Natural killer cell treated with Interleukin-12 subunit alpha and Interleukin-12 subunit beta and Interleukin-15 and Interleukin-18, amount 100 ng/mL, for 72 hours (primary cell): Measurements from ENCODE around the gene SDHB. TPM values are rescaled to one million over a fixed set of nuclear protein-coding genes. Genes with fewer than 3 reads are reported as not detected.

ENCODE experiments used
- ATAC-seq, 2 donors: fragments of 150-1000 bp; cut with Tn5 transposase in 1 of 2; sonication (Bioruptor Pico), chemical (Tn5 transposase) in 1 of 2; 2 replicates each; pipeline ENCODE4 v1.10.0; 2021
- DNase-seq: peaks from one replicate; pipeline ENCODE4 v3.0.0; 2022; ENCODE audit warnings: low spot score
- H3K27ac Mint-ChIP-seq, 2 donors: 1 replicate in 1 of 2; 2 replicates in 1 of 2; pipeline ENCODE4 v1.8.0; 2022; ENCODE audit warnings: mixed read lengths in 2 of 2, mild to moderate bottlenecking in 1 of 2, moderate library complexity in 1 of 2
- H3K27me3 Mint-ChIP-seq, 2 donors: 1 replicate in 1 of 2; 2 replicates in 1 of 2; pipeline ENCODE4 v1.8.0; 2022; ENCODE audit warnings: mixed read lengths in 2 of 2
- H3K36me3 Mint-ChIP-seq: one replicate; pipeline ENCODE4 v1.8.0; 2022; ENCODE audit warnings: mixed read lengths
- H3K4me1 Mint-ChIP-seq, 2 donors: 1 replicate in 1 of 2; 2 replicates in 1 of 2; pipeline ENCODE4 v1.8.0; 2022; ENCODE audit warnings: low read depth in 2 of 2, mixed read lengths in 2 of 2, mild to moderate bottlenecking in 1 of 2
- H3K4me3 Mint-ChIP-seq: one replicate; pipeline ENCODE4 v1.8.0; 2022; ENCODE audit warnings: mixed read lengths
- H3K9me3 Mint-ChIP-seq: 2 replicates; pipeline ENCODE4 v1.8.0; 2022; ENCODE audit warnings: mixed read lengths
- total RNA-seq, 2 donors: library from RNA; stranded (reverse); gene quantifications; one replicate each; pipeline ENCODE4 v1.2.3, GENCODE V29; 2022

SDHB gene
- total RNA-seq, 2 donors from 2014 or later, result 92.1 to 106 TPM

DNA sequence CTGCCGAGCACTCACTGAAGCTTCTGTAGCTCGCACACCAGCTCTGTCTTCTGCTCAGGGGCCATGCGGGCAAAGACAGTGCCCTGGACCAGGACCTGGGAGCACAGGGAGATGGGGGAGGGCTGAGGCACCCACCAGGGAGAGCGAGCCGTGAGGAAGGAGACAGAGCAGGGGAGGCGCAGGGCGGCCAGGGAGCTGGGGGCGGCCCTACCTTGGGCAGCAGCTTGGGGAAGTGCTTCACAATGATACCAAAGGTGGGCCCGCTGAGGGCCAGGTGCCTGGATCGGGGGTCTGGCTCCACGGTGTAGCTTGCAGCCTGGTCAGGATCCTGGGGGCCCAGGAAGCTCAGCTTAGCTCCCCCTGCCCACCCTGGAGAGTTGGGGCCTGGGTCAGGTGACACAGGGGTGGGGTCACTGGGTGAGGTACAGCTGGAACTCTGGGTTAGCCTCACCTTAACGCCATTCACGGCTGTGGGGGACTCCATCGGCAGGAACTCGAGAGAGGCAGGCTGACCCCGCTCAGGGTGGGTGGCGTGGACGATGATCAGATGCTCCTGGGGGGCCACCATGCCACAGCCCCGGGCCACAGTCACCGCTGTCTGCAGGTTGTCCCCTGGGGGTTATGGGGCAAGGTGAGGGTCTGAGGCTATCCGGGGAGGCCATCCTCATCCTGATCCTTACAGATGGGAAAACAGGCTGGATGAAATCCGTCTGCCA is 64.0 kb downstream of the SDHB start:
- Mint-ChIP-seq H3K9me3 (no peaks in the 10 kb centered on the region), H3K4me3 (no peak overlapping the region), H3K27ac (no peak overlapping the region), H3K4me1 (no peaks in the 10 kb centered on the region), H3K36me3 (no peaks in the 10 kb centered on the region), H3K27me3 (no peaks in the 10 kb centered on the region)
- ATAC-seq, result no peak
- DNase-seq, result no peak

DNA sequence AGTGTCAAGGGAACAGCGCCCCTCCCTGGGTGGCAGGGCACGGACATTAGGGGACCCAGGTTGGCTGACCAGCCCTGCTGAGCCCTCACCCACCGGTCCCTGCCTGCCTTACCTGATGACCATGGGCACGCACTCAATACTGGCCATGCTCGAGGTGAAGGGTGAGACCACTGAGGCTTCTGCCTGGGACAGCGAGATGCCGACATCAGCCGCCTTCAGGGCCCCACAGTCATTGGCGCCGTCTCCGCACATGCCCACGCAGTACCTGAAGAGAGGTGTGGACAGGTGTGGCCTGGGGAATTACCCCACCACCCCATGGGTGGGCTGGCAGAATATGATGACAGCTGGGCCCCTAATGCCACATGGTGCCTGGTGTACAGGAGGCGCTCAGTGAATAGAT is 65.6 kb downstream of the SDHB start:
- ATAC-seq (no peak), DNase-seq (no peak)
- Mint-ChIP-seq H3K4me3 (no peak overlapping the region), H3K27me3 (peaks cover 3 to 4% of the 10 kb centered on the region in 2 donors), H3K27ac (no peak overlapping the region), H3K9me3 (no peaks in the 10 kb centered on the region), H3K36me3 (no peaks in the 10 kb centered on the region), H3K4me1 (no peaks in the 10 kb centered on the region)

DNA sequence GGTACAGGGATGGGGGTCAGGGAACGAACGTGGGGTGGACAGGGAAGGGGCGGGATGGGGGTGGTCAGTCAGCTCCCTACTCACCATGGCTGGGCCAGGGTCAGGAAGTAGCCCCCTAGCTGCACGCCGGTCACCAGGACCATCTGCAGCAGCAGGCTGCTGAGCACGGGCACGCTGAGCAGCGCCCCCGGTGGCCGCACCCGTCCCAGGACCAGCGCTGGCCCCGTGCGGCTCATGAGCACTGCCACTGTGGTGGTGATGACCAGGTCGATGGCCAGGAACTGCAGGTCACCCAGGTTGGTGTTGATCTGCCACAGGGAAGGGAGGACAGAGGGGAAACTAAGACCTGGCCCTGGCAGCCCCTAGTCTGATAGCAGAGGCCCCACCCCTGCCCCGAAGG is 66.9 kb downstream of the SDHB start:
- Mint-ChIP-seq H3K4me3 (no peak overlapping the region), H3K27ac (no peak overlapping the region), H3K36me3 (no peaks in the 10 kb centered on the region), H3K27me3 (peaks cover 6 to 8% of the 10 kb centered on the region in 2 donors), H3K4me1 (no peaks in the 10 kb centered on the region), H3K9me3 (no peaks in the 10 kb centered on the region)
- ATAC-seq (no peak), DNase-seq (no peak)

DNA sequence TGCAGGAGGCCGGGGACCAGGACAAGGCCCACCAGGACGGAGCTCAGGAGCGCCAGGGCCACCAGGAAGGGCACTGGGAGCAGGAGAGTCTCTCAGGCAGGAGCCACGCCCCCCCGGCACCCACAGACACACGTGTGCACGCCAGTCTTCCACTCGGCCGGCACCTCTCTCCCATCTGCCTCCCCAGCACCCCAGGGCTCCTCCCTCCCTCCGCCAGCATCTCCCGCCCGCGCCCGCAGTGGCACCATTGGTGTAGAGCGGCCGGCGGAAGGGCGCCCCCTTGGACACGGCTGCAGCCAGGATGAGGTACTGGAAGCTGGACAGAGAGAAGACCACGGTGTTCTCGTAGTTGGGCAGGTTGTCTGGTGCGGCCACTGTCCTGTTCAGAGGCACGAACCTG is 67.3 kb downstream of the SDHB start:
- Mint-ChIP-seq H3K27ac (no peak overlapping the region), H3K4me1 (no peaks in the 10 kb centered on the region), H3K36me3 (no peaks in the 10 kb centered on the region), H3K27me3 (peaks cover 7 to 11% of the 10 kb centered on the region in 2 donors), H3K9me3 (no peaks in the 10 kb centered on the region), H3K4me3 (no peak overlapping the region)
- DNase-seq, result no peak
- no peak for ATAC-seq

DNA sequence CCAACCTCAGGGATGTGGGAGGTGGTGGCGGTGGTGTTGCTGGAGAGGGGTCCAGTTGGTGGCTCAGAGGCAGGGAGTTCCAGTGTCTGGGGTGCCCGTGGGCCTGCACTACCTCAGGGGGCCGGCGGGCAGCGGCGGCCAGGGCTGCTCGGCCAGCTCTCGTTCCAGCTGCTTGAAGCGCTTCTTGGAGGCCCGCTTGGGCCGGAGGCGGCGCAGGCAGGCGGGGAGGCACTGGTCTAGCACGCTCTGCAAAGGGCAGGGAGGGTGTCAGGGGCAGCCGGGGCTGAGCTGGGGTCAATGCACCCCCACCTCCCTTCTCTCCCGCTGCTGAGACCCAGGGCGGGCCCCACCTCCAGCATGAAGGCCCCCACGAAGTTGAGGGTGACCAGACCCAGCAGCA is 67.7 kb downstream of the SDHB start:
- Mint-ChIP-seq H3K27me3 (peaks cover 11 to 16% of the 10 kb centered on the region in 2 donors), H3K36me3 (no peaks in the 10 kb centered on the region), H3K4me1 (peaks cover under 1 to 4% of the 10 kb centered on the region in 2 donors), H3K27ac (no peak overlapping the region), H3K9me3 (no peaks in the 10 kb centered on the region), H3K4me3 (no peak overlapping the region)
- ATAC-seq, result peak in 1 of 2 donors; percentile 22
- DNase-seq, result no peak

DNA sequence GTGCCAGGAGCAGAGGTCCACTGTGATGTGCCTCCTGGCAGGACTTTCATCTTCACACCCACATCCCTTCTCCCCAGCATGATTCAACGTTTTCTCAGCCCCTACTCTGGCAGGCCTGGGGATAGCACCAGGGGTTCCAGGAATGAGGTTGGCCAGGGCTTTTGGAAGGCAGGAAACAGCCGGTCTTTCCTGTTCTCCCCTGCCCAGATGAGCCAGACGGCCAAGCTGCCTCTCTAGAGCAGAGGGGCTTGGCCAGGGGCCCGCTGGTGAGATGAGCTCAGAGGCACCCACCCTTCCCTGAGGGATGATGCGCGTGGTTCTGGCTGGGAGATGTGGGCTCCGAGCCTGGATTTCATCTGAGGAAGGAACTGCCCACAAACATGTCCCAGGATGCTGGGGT is 69.1 kb downstream of the SDHB start:
- Mint-ChIP-seq H3K27ac (no peak overlapping the region), H3K27me3 (peaks cover 16 to 22% of the 10 kb centered on the region in 2 donors), H3K4me1 (peaks cover 5 to 10% of the 10 kb centered on the region in 2 donors), H3K4me3 (no peak overlapping the region), H3K9me3 (no peaks in the 10 kb centered on the region), H3K36me3 (no peaks in the 10 kb centered on the region)
- DNase-seq (no peak), ATAC-seq (no peak)

DNA sequence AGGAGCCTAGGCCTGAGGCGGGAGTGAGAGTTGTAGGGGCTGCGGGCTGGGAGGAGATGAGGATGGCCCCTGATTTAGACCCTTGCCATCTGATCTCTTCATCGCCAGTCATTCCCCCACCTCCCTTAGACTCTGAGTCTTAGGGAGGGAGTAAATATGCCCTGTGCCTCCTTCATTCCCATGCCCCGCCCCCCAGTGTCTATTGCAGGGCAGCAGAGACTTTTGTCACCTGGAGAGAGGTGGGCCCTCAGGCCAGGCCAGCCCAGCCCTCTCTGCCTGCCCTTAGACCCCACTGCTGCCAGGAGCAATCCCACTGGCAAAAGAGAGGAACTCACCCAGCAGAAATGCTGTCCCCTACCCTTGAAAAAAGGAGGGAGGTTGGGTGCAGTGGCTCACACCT is 70.2 kb downstream of the SDHB start:
- H3K36me3 Mint-ChIP-seq, result no peaks in the 10 kb centered on the region
- H3K4me3 Mint-ChIP-seq, result no peak overlapping the region
- peaks cover 16 to 22% of the 10 kb centered on the region in 2 donors for H3K27me3 Mint-ChIP-seq
- no peaks in the 10 kb centered on the region for H3K9me3 Mint-ChIP-seq
- ATAC-seq, result no peak
- H3K27ac Mint-ChIP-seq, result no peak overlapping the region
- peaks cover 5 to 10% of the 10 kb centered on the region in 2 donors for H3K4me1 Mint-ChIP-seq
- DNase-seq, result no peak

DNA sequence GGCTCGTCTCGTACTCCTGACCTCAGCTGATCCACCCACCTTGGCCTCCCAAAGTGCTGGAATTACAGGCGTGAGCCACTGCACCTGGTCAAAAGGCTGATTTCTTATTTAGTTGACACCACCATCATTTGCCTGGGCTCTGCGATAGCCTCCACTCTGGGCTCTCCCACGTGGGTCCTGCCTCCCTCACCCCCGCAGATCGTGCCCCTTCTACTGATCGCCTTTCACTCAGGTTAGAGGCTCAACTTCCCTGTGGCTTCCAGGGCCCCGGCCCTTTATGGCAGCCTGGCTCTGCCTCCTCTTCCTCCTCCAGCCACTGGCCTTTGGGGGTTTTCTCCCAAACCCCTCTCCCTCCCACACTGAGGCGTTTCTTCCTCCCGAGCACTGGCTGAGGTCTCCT is 70.9 kb downstream of the SDHB start:
- DNase-seq (no peak), ATAC-seq (no peak)
- Mint-ChIP-seq H3K36me3 (no peaks in the 10 kb centered on the region), H3K4me3 (no peak overlapping the region), H3K27ac (no peak overlapping the region), H3K9me3 (no peaks in the 10 kb centered on the region), H3K27me3 (peaks cover 16 to 22% of the 10 kb centered on the region in 2 donors), H3K4me1 (peaks cover 5 to 10% of the 10 kb centered on the region in 2 donors)

DNA sequence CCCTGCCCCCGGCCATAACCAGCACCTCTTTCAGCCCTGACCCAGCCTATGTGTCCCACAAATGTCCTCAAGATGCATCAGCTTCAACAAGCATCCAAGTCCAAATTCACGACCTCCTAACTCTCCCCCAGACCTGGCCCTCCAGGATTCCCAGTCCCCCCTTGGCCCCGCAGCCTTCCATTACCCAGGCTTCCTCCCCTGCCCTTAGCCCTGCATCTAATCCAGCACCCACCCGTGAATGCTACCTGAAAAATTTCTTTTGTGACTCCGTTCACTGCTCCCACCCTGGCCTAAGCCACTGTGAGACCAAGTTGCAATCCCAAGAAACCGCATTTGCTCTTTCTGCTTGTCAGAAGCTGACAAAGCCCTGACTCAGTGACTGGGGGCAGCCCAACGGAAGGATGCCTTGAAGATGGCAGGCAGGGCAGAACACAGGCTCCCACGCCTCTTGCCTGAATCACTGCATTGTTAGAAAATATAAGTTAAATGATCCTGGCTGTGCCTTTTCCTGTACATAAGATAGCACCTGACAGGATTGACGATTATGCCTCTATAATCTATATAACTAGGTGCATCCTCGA is 72.5 kb downstream of the SDHB start:
- peak overlapping the region; percentile 55 for H3K4me3 Mint-ChIP-seq
- peaks cover 16 to 22% of the 10 kb centered on the region in 2 donors for H3K27me3 Mint-ChIP-seq
- H3K4me1 Mint-ChIP-seq, result peaks cover 5 to 10% of the 10 kb centered on the region in 2 donors
- no peak for ATAC-seq
- peak overlapping the region in 1 of 2 donors; percentile 45 for H3K27ac Mint-ChIP-seq
- H3K36me3 Mint-ChIP-seq, result no peaks in the 10 kb centered on the region
- DNase-seq, result no peak
- H3K9me3 Mint-ChIP-seq, result no peaks in the 10 kb centered on the region

DNA sequence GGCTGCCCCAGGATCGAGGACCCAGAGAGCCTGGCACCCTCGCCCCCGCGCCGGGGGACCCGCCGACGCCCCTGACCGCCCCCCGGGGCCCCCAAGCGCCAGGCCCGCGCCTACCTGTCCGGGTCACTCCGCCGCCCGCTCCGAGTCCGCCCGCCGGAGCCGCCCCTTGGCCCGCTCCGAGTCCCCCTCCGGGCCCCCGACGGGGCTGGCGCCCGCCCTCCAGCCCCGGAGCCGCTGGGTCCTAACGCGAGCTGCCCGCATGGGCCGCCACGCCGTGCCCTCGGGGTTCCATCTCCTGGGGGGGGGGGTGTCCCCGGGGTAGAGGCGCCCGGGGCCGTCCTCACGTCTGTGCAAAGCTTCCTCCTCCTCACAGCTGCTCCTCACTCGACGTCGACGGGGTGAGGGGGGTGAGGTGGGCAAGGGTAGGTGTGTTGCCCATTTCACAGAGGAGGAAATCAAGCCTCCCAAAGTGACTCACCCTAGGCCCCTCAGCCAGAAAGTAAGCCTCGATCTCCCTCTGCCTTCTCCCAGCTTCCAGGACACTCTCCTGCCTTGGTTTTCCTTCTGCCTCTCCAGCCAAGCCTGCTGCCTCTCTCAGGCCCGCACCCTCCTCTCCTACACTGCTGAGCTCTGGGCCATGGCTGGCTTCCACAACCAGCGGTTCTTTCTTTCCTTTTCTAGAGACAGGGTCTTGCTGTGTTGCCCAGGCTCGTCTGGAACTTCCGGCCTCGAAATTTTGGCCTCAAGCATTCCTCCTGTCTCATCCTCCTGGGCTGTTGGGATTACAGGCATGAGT is 73.2 kb downstream of the SDHB start, which contains the start of gene MFAP2:
Gene MFAP2 (minus strand): TSS at position 148 of the 796 bp plus-strand sequence. CDS start 2,347 bp downstream, outside the sequence.
- Mint-ChIP-seq H3K9me3 (no peaks in the 10 kb centered on the region), H3K4me3 (peak within 1 kb of the TSS; percentile 55), H3K36me3 (no peaks in the 10 kb centered on the region), H3K4me1 (peaks cover 5 to 10% of the 10 kb centered on the region in 2 donors), H3K27ac (peak within 1 kb of the TSS in 1 of 2 donors; percentile 45), H3K27me3 (peaks cover 16 to 22% of the 10 kb centered on the region in 2 donors)
- ATAC-seq, result peak in 1 of 2 donors; percentile 25
- DNase-seq, result no peak

DNA sequence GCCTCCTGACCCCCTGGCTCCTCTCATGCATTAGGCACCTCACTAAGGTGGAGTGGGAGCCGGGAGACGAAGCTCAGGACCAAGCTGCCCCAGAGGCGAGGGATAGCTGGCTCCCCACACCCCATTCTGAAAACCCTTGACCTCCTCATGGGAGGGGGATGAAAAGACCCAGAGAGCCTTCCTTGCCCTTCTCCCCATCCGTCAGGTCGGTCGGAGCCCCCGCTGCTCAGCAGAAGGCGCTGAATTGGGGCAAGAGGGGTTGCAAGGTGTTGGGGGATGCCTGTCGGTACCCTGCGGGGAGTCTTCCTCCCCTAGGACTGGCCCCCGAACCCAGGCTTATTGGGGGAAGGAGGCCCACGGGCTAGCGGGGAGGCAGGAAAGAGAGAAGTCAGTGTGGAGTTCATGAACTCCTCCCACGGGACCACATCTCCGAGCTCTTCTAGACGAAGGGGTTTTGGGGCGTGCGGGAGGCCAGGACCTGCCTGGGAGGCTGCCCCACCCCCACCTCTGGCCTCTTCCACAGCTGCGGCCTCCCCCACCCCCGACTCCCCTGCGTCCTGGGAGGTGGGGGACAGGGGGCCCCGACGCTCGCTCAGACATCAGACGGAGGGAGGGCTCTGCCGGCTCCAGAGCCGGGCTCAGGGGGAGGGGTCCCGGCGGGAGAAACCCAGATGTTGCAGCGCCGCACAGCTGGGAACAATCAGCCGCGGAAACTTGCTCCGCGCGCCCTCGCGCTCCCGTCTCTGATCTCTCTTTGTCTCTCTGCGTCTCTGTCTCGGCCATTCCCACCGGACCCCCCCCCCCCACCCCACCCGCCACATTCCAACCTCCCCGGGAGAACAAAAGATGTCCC is 74.1 kb downstream of the SDHB start:
- H3K27me3 Mint-ChIP-seq, result peaks cover 16 to 22% of the 10 kb centered on the region in 2 donors
- ATAC-seq (no peak), DNase-seq (no peak)
- peaks cover 5 to 10% of the 10 kb centered on the region in 2 donors for H3K4me1 Mint-ChIP-seq
- H3K4me3 Mint-ChIP-seq, result no peak overlapping the region
- H3K27ac Mint-ChIP-seq, result no peak overlapping the region
- H3K36me3 Mint-ChIP-seq, result no peaks in the 10 kb centered on the region
- no peaks in the 10 kb centered on the region for H3K9me3 Mint-ChIP-seq

DNA sequence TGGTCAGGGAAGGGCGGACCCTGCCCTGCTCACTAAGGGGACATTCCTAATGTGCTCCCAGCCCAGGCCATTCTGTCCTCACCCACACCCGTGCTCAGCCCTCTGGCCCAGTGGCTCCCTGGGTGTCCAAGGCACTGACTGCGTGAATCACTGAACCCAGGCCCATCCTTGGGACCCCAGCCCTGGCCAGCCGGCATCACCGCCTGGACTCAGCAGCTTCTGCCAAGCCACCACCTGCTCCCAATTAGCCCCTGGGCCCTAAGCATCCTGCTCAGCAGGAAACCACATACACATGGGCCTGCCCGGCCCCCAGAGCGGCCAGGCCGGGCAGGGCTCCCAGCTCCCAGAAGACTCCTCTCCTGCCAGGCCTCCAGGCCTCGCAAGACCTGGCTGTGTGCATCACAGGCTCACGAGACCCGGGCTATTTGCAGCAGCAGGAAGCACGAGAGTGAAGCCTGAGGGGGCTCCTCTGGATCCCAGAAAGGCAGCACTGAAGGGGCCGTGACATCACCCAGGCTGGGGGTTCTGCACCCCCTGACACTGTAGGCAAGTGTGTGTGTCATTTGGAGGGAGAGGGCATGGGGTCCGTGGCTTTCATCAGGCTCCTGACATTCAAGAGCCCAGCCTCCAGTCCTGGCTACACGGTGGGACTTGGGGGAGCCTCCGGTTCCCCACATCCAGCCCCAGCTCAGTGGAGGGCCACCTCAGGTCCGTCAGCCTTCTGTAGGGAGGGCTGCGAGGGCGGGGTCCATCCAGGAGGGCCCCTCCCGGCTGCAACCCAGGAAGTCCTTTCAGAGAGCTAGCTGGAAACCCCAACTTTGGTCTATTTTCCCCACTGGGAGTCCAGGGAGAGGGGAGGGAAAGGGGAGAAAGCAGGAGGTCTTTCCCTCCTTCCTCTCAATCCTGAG is 75.0 kb downstream of the SDHB start:
- Mint-ChIP-seq H3K27ac (no peak overlapping the region), H3K4me3 (no peak overlapping the region), H3K27me3 (peaks cover 16 to 22% of the 10 kb centered on the region in 2 donors), H3K9me3 (no peaks in the 10 kb centered on the region), H3K36me3 (no peaks in the 10 kb centered on the region), H3K4me1 (peaks cover 5 to 10% of the 10 kb centered on the region in 2 donors)
- no peak for DNase-seq
- no peak for ATAC-seq
